ENCODE data around the gene RBBP8NL.

The RBBP8NL gene

GRCh38 chr20:62415354-62416111 is 11.8 kb downstream of the RBBP8NL start:
- TF ChIP-seq GATA1 (IDR thresholded peaks at IDR 0.05; ENCODE audit: low read depth, low read length) = no peak
- TF ChIP-seq POLR2A (IDR thresholded peaks at IDR 0.05; ENCODE audit: low read length) = no peak
- no peak for DNase-seq

DNA sequence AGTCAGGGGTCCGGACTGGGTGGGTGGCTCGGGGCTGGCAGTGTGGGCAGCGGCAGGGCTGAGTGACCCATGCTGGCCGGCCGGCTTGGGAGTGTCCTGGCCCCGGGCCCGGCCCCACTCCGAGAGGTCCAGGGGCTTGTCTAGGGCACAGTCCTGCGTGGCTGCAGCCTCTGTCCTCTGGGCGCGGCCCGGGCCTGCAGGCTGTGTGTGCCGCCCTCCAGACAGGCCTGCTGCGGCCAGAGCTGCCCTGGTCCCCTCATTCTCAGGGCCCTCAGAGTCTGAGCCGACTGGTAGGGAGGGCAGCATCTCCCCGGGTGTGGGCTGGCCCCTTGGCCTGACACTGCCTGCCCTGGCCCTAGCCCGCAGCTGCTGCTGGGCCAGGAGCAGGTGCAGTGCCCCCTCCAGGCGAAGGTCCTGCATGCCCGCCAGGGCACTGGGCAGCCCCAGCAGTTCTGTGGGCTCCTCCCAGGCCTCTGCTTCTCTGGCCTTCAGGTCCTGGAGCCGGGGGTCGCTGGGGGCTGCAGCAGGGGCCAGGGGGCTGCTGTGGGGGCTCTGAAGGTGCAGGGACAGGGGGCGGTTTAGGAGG is 13.3 kb downstream of the RBBP8NL start:
- no peak for DNase-seq
- TF ChIP-seq POLR2A (IDR thresholded peaks at IDR 0.05; ENCODE audit: low read length) (no peak), GATA1 (IDR thresholded peaks at IDR 0.05; ENCODE audit: low read depth, low read length) (no peak)

- TF ChIP-seq GATA1 (IDR thresholded peaks at IDR 0.05; ENCODE audit: low read depth, low read length) (no peak), POLR2A (IDR thresholded peaks at IDR 0.05; ENCODE audit: low read length) (no peak)
- DNase-seq = no peak
These were observed 14.2 kb downstream of the RBBP8NL start for GRCh38 chr20:62413025-62413570.

DNA sequence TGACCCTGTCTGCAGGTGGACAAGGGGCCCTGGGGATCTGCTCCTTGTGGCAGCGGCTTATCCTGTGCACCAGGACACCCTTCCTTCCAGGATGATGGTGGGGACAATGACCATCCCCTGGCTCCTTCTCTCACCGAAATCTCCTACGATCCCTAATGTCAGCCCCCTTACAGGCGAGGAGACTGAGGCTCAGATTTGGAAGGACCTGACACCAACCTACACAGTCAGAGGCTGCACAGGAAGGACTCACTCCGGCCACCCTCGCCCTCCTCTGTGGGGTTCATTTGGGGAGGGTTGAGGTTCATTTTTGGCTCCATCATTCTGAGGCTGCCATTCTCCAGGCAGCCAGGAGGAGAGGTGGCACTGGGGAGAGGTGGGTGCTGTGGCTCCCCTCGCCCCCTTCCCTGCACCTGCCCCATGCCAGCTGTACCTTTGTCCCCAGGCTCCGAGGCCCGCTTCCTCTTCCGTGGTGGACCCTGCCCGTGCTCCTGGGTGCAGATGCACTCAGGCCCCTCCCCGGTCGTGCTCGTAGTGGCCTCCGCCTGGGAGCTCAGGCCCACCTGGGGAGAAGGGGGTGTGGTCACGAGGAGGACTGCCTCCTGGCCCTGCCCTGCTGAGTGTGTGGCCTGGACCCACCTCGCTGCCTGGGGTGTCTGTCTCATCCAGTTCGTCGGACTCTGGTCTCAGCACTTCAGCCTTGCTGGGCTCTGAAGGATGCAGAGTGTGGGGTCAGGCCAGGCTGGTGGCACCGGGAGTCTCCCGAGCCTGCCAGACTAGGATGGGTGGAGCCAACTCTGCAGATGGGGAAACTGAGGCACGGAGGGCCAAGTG is 14.9 kb downstream of the RBBP8NL start:
- DNase-seq = no peak
- no peak for TF ChIP-seq POLR2A (IDR thresholded peaks at IDR 0.05; ENCODE audit: low read length)
- TF ChIP-seq GATA1 (IDR thresholded peaks at IDR 0.05; ENCODE audit: low read depth, low read length) = no peak

DNA sequence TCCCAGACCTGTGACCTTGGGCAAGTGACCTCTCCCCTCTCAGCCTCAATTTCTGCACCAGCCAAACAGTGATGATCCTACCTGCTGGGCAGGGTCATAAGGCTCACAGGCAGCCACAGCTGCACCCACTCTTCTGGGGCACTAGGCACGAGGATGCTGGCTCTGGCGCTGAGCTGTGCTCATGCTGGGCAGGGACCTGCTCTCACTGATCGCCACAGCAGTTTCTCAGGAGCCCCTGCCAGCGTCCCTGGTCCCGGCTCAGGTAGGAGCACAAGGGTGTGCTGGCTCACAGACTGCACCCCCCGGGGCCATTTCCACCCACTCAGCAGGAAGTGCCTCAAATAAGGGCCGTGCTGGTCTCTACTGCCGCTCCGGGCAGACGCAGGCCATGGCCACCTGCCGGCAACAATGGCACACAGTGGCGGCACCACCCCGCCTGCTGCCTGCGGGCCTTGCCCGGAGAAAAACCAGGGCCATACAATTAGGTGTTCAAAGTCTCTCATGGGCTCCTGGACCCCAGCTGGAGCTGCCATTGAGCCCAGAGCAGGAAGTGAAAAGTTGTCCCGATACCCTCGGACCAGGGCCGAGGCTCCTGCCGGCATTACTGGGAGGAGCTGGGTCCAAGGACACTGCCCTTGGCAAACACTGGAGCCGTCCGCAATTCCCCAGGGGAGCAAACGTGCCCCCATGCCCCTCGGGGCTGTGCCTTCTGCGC is 15.7 kb downstream of the RBBP8NL start:
- DNase-seq = no peak
- TF ChIP-seq POLR2A (IDR thresholded peaks at IDR 0.05; ENCODE audit: low read length) (no peak), GATA1 (IDR thresholded peaks at IDR 0.05; ENCODE audit: low read depth, low read length) (no peak)

DNA sequence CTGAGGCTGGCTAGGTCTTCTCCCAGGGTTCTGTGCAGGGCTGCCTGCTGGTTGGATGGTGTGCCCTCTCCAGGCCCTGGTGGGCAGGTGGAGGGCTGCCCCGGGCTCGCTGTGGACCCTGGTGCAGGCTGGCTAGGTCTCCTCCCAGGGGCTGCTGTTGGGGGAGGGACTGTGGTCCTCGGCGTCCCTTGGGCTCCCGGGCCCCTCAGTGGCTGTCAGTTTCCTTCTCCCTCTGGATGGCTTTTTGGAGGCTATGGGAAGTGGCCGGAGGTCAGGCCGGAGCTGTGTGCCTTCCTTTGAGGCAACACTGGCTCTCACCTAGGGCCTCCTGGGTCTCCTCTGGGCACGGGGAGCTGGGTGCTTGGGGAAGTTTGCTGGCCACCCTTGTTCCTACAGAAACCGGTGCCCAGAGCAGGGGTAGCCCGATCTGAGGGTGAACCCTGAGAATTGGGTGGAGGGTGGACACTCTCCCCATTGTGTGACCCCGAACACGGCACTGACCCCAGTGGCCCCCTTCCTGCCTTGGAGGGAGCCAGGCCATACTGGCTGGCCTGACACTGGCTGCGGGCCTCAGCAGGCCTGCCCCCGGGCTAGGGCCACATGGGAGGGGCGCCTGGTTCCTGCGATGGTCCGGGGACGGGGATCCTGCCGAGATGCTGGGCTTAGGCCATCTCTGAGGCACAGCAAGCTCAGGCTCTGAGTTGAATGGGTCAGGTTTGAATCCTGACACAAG is 16.4 kb downstream of the RBBP8NL start:
- no peak for DNase-seq
- no peak for TF ChIP-seq POLR2A (IDR thresholded peaks at IDR 0.05; ENCODE audit: low read length)
- no peak for TF ChIP-seq GATA1 (IDR thresholded peaks at IDR 0.05; ENCODE audit: low read depth, low read length)

- peak; percentile 70 to 76 for DNase-seq
- TF ChIP-seq GATA1 (IDR thresholded peaks at IDR 0.05; ENCODE audit: low read depth, low read length) (no peak), POLR2A (IDR thresholded peaks at IDR 0.05; ENCODE audit: low read length) (no peak)
These were observed 17.2 kb downstream of the RBBP8NL start for GRCh38 chr20:62409931-62410745.

DNA sequence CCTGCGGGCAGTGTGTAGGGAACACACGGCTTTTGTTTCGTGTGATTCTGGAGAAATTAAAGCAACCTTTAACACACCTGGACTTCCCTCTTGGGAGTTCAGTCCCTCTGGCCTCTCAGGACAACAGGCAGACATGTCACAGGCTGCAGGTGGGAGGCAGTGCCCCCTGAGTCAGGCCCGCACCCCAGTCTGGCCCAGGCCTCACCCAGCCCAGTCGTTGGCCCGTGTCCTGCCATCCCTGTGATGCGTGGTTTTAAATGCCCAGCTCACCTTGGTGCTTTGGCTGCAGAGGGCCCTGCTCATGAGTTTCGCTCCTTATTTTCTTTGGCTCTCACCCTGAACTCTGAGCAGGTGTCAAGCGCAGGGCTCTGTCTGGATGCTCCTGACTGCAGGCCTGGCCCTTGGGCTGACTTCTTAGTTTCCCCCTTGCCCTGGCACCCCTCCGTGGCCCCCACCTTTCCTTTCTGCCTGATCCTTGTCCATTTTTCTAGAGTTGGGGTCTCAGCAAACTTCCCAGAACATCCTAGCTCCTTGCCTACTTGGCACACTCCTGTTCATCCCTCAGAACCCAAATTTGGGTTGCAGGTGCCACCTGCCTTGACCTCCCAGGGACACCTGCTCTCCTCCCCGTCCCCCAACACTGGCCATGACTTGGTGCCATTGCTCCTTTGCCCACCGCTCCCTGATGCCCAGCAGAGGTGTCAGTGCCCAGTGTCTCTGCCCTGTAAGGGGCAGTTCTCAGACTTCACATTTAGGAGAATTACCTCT is 18.1 kb downstream of the RBBP8NL start:
- TF ChIP-seq GATA1 (IDR thresholded peaks at IDR 0.05; ENCODE audit: low read depth, low read length) (no peak), POLR2A (IDR thresholded peaks at IDR 0.05; ENCODE audit: low read length) (no peak)
- DNase-seq = no peak

DNA sequence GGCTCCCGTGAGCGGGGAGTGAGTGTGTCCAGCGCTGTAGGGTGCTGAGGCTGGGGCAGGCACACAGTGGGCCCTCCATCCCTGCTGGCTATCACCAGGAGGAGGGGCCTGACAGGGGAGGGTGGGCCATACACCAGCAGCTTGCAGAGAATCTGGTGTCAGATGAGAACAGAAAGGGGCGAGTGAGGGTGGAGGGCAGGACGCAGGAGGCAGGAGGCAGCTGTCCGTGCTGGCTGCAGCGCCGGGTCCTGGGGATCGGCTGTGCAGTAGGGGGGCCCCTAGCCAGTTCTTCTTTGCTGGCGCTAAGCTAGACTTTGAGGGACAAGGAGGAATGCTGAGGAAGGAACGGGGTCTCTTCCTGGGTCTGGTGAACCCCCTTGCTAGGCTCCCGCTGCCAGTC is 18.7 kb downstream of the RBBP8NL start:
- no peak for DNase-seq
- no peak for TF ChIP-seq GATA1 (IDR thresholded peaks at IDR 0.05; ENCODE audit: low read depth, low read length)
- TF ChIP-seq POLR2A (IDR thresholded peaks at IDR 0.05; ENCODE audit: low read length) = no peak

DNA sequence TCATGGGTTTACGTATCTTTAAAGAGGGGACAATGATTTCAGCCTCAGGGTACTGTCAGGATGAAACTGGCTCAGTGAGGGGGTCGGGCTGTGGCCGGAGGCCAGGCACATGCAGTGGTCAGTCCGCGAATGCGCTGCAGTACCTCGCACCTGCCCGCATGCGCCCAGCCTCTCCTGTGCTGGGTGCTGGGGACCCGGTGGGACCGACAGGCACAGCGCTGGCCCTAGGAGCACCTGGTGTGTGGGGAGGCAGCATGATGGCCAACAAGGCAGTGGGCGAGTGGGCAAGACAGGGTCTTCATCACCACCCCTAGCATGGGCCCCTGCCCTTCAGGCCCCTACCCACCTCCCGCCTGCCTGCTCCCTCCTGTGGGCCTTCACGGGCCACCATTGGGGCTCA is 19.3 kb downstream of the RBBP8NL start:
- no peak for DNase-seq
- no peak for TF ChIP-seq POLR2A (IDR thresholded peaks at IDR 0.05; ENCODE audit: low read length)
- no peak for TF ChIP-seq GATA1 (IDR thresholded peaks at IDR 0.05; ENCODE audit: low read depth, low read length)

GRCh38 chr20:62407221-62407992 is 19.9 kb downstream of the RBBP8NL start, which contains the start of gene CABLES2:
Gene CABLES2 (minus strand): TSS chr20:62407285. CDS start chr20:62407276, 9 bp downstream.
- peak; percentile 96 to 97 for DNase-seq

More at GRCh38 chr20:62407221-62407992, 19.9 kb downstream of the RBBP8NL start, which contains the start of gene CABLES2:
- TF ChIP-seq POLR2A (IDR thresholded peaks at IDR 0.05; ENCODE audit: low read length) (peak; percentile 37), GATA1 (IDR thresholded peaks at IDR 0.05; ENCODE audit: low read depth, low read length) (no peak)
